Measurements from ENCODE around the gene SCRN1. TPM values are rescaled to one million over a fixed set of nuclear protein-coding genes. Genes with fewer than 3 reads are reported as not detected.

Gene SCRN1
- total and polyA plus RNA-seq, 2 experiments from 2014 or later, result 58.8 to 80.0 TPM

DNA sequence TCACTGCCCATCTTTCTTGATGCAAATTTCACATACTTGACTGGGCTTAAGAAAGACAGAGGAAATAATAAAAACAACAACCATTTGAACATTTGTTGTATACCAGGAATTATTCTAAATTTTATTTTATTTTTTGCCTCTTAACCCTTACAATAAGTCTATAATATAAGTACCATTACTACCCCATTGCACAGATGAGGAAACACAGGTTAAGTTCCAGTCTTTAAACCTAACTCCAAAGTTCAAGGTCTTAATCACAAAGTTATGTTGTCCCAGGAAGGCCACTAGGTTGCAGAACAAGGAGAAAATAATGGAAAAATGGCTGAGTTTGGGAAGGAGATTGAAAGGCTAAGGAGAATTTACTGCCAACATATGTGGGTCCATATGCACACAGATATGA lies 33.4 kb upstream of the SCRN1 start:
- TF ChIP-seq EZH2 (IDR thresholded peaks at IDR 0.05; ENCODE audit: insufficient read depth, poor library complexity, severe bottlenecking), result no peak
- TF ChIP-seq EZH2phosphoT487 (IDR thresholded peaks at IDR 0.05; ENCODE audit: insufficient read depth, low read depth), result no peak
- Histone ChIP-seq H3K4me1 (ENCODE audit: insufficient read depth) (peaks cover 27% of the 10 kb centered on the region), H4K20me1 (ENCODE audit: insufficient read depth) (no peaks in the 10 kb centered on the region), H3K27me3 (replicated peaks; ENCODE audit: insufficient read depth) (no peaks in the 10 kb centered on the region), H3K36me3 (ENCODE audit: low read depth) (peaks cover 4% of the 10 kb centered on the region; the same call in 1 of the 2 replicates), H3K9me3 (ENCODE audit: low read depth) (no peaks in the 10 kb centered on the region), H3K4me3 (no peak overlapping the region), H3K9me2 (ENCODE audit: insufficient read depth) (no peaks in the 10 kb centered on the region), H3K79me2 (ENCODE audit: insufficient read depth) (peaks cover 51% of the 10 kb centered on the region), H3F3A (ENCODE audit: insufficient read depth) (peaks cover 19% of the 10 kb centered on the region), H2AFZ (no peak overlapping the region), H3K9ac (no peak overlapping the region), H3K4me2 (ENCODE audit: unreplicated experiment) (no peak overlapping the region), H3K27ac (no peak overlapping the region)
- no peak for DNase-seq
- in situ Hi-C loops (cut with MboI), result no loop called here

DNA sequence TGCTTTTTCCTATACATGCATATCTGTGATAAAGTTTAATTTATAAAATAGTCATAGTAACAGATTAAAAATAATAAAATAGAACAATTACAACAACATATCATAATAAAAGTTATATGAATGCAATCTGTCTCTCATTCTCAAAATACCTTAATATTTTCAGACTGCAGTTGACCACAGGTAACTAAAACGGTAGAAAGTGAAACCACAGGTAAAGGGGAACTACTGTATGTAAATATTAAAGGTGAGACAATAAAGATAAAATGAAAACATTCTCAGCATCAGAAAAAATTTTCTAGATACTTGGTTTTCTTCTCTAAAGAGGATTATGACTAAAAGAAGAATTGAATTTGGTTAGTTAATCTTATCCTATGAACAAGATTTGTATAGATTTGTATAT lies 30.9 kb upstream of the SCRN1 start:
- Histone ChIP-seq H3K27me3 (replicated peaks; ENCODE audit: insufficient read depth) (no peaks in the 10 kb centered on the region), H3K4me1 (ENCODE audit: insufficient read depth) (peaks cover 17% of the 10 kb centered on the region), H3K27ac (peak overlapping the region; percentile 7; the same call in 1 of the 2 replicates), H3K4me2 (ENCODE audit: unreplicated experiment) (peak overlapping the region; percentile 60), H3K9me2 (ENCODE audit: insufficient read depth) (no peaks in the 10 kb centered on the region), H3K9ac (no peak overlapping the region), H3F3A (ENCODE audit: insufficient read depth) (peaks cover 8% of the 10 kb centered on the region; the same call in 1 of the 2 replicates), H3K79me2 (ENCODE audit: insufficient read depth) (peaks cover 42% of the 10 kb centered on the region), H2AFZ (no peak overlapping the region), H3K4me3 (no peak overlapping the region), H3K36me3 (ENCODE audit: low read depth) (peaks cover 8% of the 10 kb centered on the region), H3K9me3 (ENCODE audit: low read depth) (no peaks in the 10 kb centered on the region), H4K20me1 (ENCODE audit: insufficient read depth) (no peaks in the 10 kb centered on the region)
- TF ChIP-seq EZH2phosphoT487 (IDR thresholded peaks at IDR 0.05; ENCODE audit: insufficient read depth, low read depth), result no peak
- no peak for TF ChIP-seq EZH2 (IDR thresholded peaks at IDR 0.05; ENCODE audit: insufficient read depth, poor library complexity, severe bottlenecking)
- DNase-seq, result no peak
- in situ Hi-C loops (cut with MboI), result no loop called here
- WGBS, 2 experiments (ENCODE audit: low coverage in 1 of 2, low lambda C conversion rate in 2 of 2, missing lambda C conversion rate in 2 of 2), result 90 to 96% methylated on average over 1 of the region's 1 CpG

DNA sequence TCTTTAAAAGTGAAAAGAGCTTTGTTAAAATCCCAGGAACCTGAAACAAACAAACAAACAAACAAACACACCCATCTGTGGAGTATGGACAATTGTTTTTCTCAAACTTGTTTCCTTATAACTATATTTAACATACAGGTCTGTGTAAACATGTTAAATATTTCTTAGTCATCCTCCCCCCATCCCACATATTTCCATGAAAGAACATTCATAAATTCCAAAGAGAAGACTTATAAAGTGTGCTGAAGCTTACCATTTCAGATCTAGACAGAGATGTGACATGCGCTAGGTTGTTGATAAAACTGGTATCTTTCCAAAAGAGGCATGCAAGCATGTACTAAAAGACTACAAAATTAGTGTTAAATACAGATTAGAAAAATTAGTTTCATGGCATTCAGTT lies 30.4 kb upstream of the SCRN1 start:
- Histone ChIP-seq H4K20me1 (ENCODE audit: insufficient read depth) (no peaks in the 10 kb centered on the region), H3K4me2 (ENCODE audit: unreplicated experiment) (peak overlapping the region; percentile 60), H3K9me2 (ENCODE audit: insufficient read depth) (no peaks in the 10 kb centered on the region), H2AFZ (no peak overlapping the region), H3K79me2 (ENCODE audit: insufficient read depth) (peaks cover 36% of the 10 kb centered on the region), H3K36me3 (ENCODE audit: low read depth) (peaks cover 8% of the 10 kb centered on the region), H3K27me3 (replicated peaks; ENCODE audit: insufficient read depth) (no peaks in the 10 kb centered on the region), H3K9ac (no peak overlapping the region), H3F3A (ENCODE audit: insufficient read depth) (peaks cover 8% of the 10 kb centered on the region; the same call in 1 of the 2 replicates), H3K4me1 (ENCODE audit: insufficient read depth) (peaks cover 12% of the 10 kb centered on the region), H3K9me3 (ENCODE audit: low read depth) (no peaks in the 10 kb centered on the region), H3K27ac (peak overlapping the region; percentile 7), H3K4me3 (no peak overlapping the region)
- DNase-seq, result peak; percentile 31
- in situ Hi-C loops (cut with MboI), result no loop called here
- TF ChIP-seq EZH2 (IDR thresholded peaks at IDR 0.05; ENCODE audit: insufficient read depth, poor library complexity, severe bottlenecking) (no peak), EZH2phosphoT487 (IDR thresholded peaks at IDR 0.05; ENCODE audit: insufficient read depth, low read depth) (no peak)
- 87 to 92% methylated on average over 1 of the region's 1 CpG for WGBS, 2 experiments (ENCODE audit: low coverage in 1 of 2, low lambda C conversion rate in 2 of 2, missing lambda C conversion rate in 2 of 2)

DNA sequence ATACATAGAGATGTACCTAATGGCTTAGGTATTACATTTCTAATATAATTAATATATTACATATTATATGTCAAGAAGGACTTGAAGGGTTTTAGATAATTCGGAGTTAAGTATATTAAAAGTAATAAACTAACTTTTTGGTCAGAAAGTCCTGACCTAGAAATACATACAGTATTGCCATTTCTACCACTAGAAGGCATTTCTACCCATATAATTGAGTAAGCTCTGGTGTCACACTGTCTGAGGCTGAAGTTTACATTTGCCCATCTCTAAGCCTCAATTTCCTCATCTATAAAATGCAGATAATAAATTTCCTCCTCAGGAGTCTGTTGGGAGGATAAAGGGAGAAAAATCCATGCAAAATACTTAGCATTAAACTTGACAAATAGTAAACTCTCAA lies 29.8 kb upstream of the SCRN1 start:
- Histone ChIP-seq H3K36me3 (ENCODE audit: low read depth) (peaks cover 12% of the 10 kb centered on the region), H3F3A (ENCODE audit: insufficient read depth) (peaks cover 8% of the 10 kb centered on the region; the same call in 1 of the 2 replicates), H3K79me2 (ENCODE audit: insufficient read depth) (peaks cover 30% of the 10 kb centered on the region), H4K20me1 (ENCODE audit: insufficient read depth) (no peaks in the 10 kb centered on the region), H3K4me3 (no peak overlapping the region), H2AFZ (no peak overlapping the region), H3K4me2 (ENCODE audit: unreplicated experiment) (peak overlapping the region; percentile 60), H3K27me3 (replicated peaks; ENCODE audit: insufficient read depth) (no peaks in the 10 kb centered on the region), H3K9ac (no peak overlapping the region), H3K9me2 (ENCODE audit: insufficient read depth) (no peaks in the 10 kb centered on the region), H3K9me3 (ENCODE audit: low read depth) (no peaks in the 10 kb centered on the region), H3K4me1 (ENCODE audit: insufficient read depth) (peaks cover 12% of the 10 kb centered on the region), H3K27ac (peak overlapping the region; percentile 7; the same call in 1 of the 2 replicates)
- TF ChIP-seq EZH2phosphoT487 (IDR thresholded peaks at IDR 0.05; ENCODE audit: insufficient read depth, low read depth) (no peak), EZH2 (IDR thresholded peaks at IDR 0.05; ENCODE audit: insufficient read depth, poor library complexity, severe bottlenecking) (no peak)
- 78 to 84% methylated on average over 1 of the region's 1 CpG for WGBS, 2 experiments (ENCODE audit: low coverage in 1 of 2, low lambda C conversion rate in 2 of 2, missing lambda C conversion rate in 2 of 2)
- in situ Hi-C loops (cut with MboI), result no loop called here
- peak; percentile 19 for DNase-seq

DNA sequence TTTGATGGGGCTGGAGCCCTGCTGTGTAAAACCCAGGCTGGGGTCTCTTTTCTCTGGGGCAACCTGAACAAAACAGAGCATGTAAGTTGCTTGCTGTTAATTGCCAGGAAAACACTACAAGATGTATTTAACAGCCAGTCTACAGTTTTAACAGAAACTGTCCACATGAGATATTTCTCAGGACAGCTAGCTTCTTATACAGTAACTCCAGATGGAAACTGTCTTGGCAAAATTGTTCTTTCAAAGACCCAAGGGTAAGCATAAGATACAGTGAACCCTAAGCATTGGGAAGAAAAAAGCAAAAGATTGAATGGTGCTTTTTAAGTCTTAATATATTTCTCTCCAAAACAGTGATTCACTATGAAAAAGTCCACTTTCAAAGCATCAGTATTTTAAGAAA lies 28.9 kb upstream of the SCRN1 start:
- H3K9me2 ChIP-seq (ENCODE audit: insufficient read depth), result no peaks in the 10 kb centered on the region
- H3K4me3 ChIP-seq, result no peak overlapping the region
- no peak overlapping the region for H3K27ac ChIP-seq
- H2AFZ ChIP-seq, result no peak overlapping the region
- H3K9ac ChIP-seq, result no peak overlapping the region
- H4K20me1 ChIP-seq (ENCODE audit: insufficient read depth), result no peaks in the 10 kb centered on the region
- no peak overlapping the region for H3K4me2 ChIP-seq (ENCODE audit: unreplicated experiment)
- no peaks in the 10 kb centered on the region for H3K27me3 ChIP-seq (replicated peaks; ENCODE audit: insufficient read depth)
- in situ Hi-C loops (cut with MboI), result no loop called here
- H3K79me2 ChIP-seq (ENCODE audit: insufficient read depth), result peaks cover 21% of the 10 kb centered on the region
- TF ChIP-seq EZH2 (IDR thresholded peaks at IDR 0.05; ENCODE audit: insufficient read depth, poor library complexity, severe bottlenecking) (no peak), EZH2phosphoT487 (IDR thresholded peaks at IDR 0.05; ENCODE audit: insufficient read depth, low read depth) (no peak)
- DNase-seq, result no peak
- H3K9me3 ChIP-seq (ENCODE audit: low read depth), result no peaks in the 10 kb centered on the region
- H3F3A ChIP-seq (ENCODE audit: insufficient read depth), result peaks cover 8% of the 10 kb centered on the region; the same call in 1 of the 2 replicates
- H3K4me1 ChIP-seq (ENCODE audit: insufficient read depth), result peaks cover 12% of the 10 kb centered on the region
- peaks cover 15% of the 10 kb centered on the region for H3K36me3 ChIP-seq (ENCODE audit: low read depth)
